Spleen (tissue), 11 donors: ENCODE data around the gene SH3RF1. TPM values are rescaled to one million over a fixed set of nuclear protein-coding genes. Genes with fewer than 3 reads are reported as not detected.

ENCODE experiments used
- DNase-seq: peaks from one replicate; pipeline ENCODE4 v3.0.0-alpha.2; 2020
- H3K27ac ChIP-seq, 8 donors: fragments of 200-600 bp; sonication (generic) in 7 of 8; 1 replicate in 4 of 8; 2 replicates in 4 of 8; pipeline versions ENCODE4 v1.5.0 to v1.8.0; 2016 to 2021; ENCODE audit warnings: inconsistent platforms in 4 of 8, mild to moderate bottlenecking in 4 of 8, moderate library complexity in 1 of 8
- H3K27me3 ChIP-seq, 7 donors: fragments of 200-600 bp; sonication (generic) in 6 of 7; replicated peaks in 1 of 7; 1 replicate in 4 of 7; 2 replicates in 3 of 7; pipeline versions ENCODE4 v1.5.0 to v1.8.0; 2016 to 2021; ENCODE audit warnings: inconsistent platforms in 3 of 7, mild to moderate bottlenecking in 1 of 7
- H3K36me3 ChIP-seq, 6 donors: fragments of 200-600 bp; sonication (generic) in 5 of 6; 1 replicate in 4 of 6; 2 replicates in 2 of 6; pipeline versions ENCODE4 v1.5.0 to v1.8.0; 2016 to 2021; ENCODE audit warnings: inconsistent platforms in 2 of 6
- H3K4me1 ChIP-seq, 6 donors: fragments of 200-600 bp; sonication (generic) in 5 of 6; 1 replicate in 3 of 6; 2 replicates in 3 of 6; pipeline versions ENCODE4 v1.5.0 to v1.8.0; 2016 to 2021; ENCODE audit warnings: inconsistent platforms in 3 of 6
- H3K4me3 ChIP-seq, 8 donors: fragments of 200-600 bp; sonication (generic) in 7 of 8; 1 replicate in 4 of 8; 2 replicates in 4 of 8; pipeline versions ENCODE4 v1.5.0 to v1.8.0; 2016 to 2021; ENCODE audit warnings: inconsistent platforms in 4 of 8, mild to moderate bottlenecking in 4 of 8, moderate library complexity in 2 of 8
- H3K9me3 ChIP-seq, 8 donors: fragments of 200-600 bp; sonication (generic) in 7 of 8; 1 replicate in 4 of 8; 2 replicates in 4 of 8; pipeline versions ENCODE4 v1.5.0 to v1.8.0; 2016 to 2021; ENCODE audit warnings: inconsistent platforms in 4 of 8
- CTCF ChIP-seq, 11 experiments: fragments of 200-600 bp in 7 of 11; fragments of 450-650 bp in 4 of 11; sonication (generic) in 4 of 11; IDR thresholded peaks in 8 of 11; conservative IDR thresholded peaks in 3 of 11; 1 replicate in 7 of 11; 2 replicates in 4 of 11; pipeline versions ENCODE4 v1.4.0 to v1.8.0; 2016 to 2021; ENCODE audit warnings: antibody characterized with exemption in 11 of 11, inconsistent platforms in 4 of 11, mild to moderate bottlenecking in 1 of 11
- POLR2A ChIP-seq, 3 donors: fragments of 450-650 bp; IDR thresholded peaks; one replicate each; pipeline ENCODE4 v1.5.1; 2017; ENCODE audit warnings: antibody characterized with exemption in 3 of 3, mild to moderate bottlenecking in 1 of 3
- POLR2AphosphoS5 ChIP-seq, 3 donors: sonication (generic); formaldehyde crosslinking; IDR thresholded peaks; one replicate each; pipeline ENCODE4 v1.5.1; 2017; ENCODE audit warnings: antibody characterized with exemption in 3 of 3
- whole genome bisulfite sequencing, 5 donors: extraction: QIAGEN DNeasy Blood & Tissue Kit in 3 of 5; methylation state at CpG; one replicate each; pipeline versions ENCODE4 v1.1.5 to v1.1.7; 2013 to 2018; 5-methylcytosine and 5-hydroxymethylcytosine counted together
- intact Hi-C: fragments of 100-400 bp; cut with DNase I; formaldehyde crosslinking; loops from one replicate; pipeline ENCODE4 v1.15.0; 2023; ENCODE audit warnings: low total_unique reads
- polyA plus RNA-seq, 3 donors: library from polyadenylated mRNA; stranded (reverse); fragments of 200-250 nt; gene quantifications; one replicate each; pipeline ENCODE4 v1.2.1, GENCODE V29; 2013
- total RNA-seq, 7 donors: library from RNA; depleted of rRNA in 3 of 7; stranded (reverse); fragments of >200 nt in 3 of 7; fragmentation: NEBNext Ultra II Directional in 4 of 7; extraction: Animal tissue kit (Norgen Biotek cat#: 25700) in 4 of 7; gene quantifications; one replicate each; pipeline versions ENCODE4 v1.1.0 to v1.2.1, GENCODE V29; 2016 to 2021
- donor health status: healthy with polysubstance abuse.
- donor health status: DM: no; HTN: no; CAD: no; lungs with moderate emphysema.
- donor health status: DM: no; HTN: no; CAD: no.
- donor health status: Bipolar disorder and iron deficiency.
- donor health status: healthy.
- donor health status: DM: no; HTN: no; CAD: no.
- donor health status: DM: yes; HTN: yes; CAD: no.

The SH3RF1 gene
- total and polyA plus RNA-seq, 10 donors = 1.1 to 18.6 (median 10.0) TPM

- Histone ChIP-seq H3K27ac (no peak overlapping the region), H3K36me3 (peaks cover 0 to 45% (median 3%) of the 10 kb centered on the region in 6 donors), H3K9me3 (no peaks in the 10 kb centered on the region), H3K4me1 (no peaks in the 10 kb centered on the region), H3K4me3 (no peak overlapping the region), H3K27me3 (no peaks in the 10 kb centered on the region)
- TF ChIP-seq CTCF (IDR thresholded peaks at IDR 0.05 in 8 of 11, conservative IDR thresholded peaks at IDR 0.05 in 3 of 11) (no peak), POLR2A (IDR thresholded peaks at IDR 0.05) (no peak), POLR2AphosphoS5 (IDR thresholded peaks at IDR 0.05) (no peak)
- 78 to 88% (median 82%) methylated on average over 3 of the region's 3 CpGs for WGBS, 5 donors
- intact Hi-C loops = no loop called here
- DNase-seq = no peak
Observed at GRCh38 chr4:169136796-169137557, 133.8 kb downstream of the SH3RF1 start.

- Histone ChIP-seq H3K27me3 (no peaks in the 10 kb centered on the region), H3K36me3 (peaks cover 0 to 52% (median 3%) of the 10 kb centered on the region in 6 donors), H3K4me3 (no peak overlapping the region), H3K27ac (no peak overlapping the region), H3K9me3 (no peaks in the 10 kb centered on the region), H3K4me1 (no peaks in the 10 kb centered on the region)
- TF ChIP-seq POLR2A (IDR thresholded peaks at IDR 0.05) (no peak), POLR2AphosphoS5 (IDR thresholded peaks at IDR 0.05) (no peak), CTCF (IDR thresholded peaks at IDR 0.05 in 8 of 11, conservative IDR thresholded peaks at IDR 0.05 in 3 of 11) (no peak)
- intact Hi-C loops = no loop called here
- WGBS, 5 donors = 88 to 95% (median 91%) methylated on average over 7 of the region's 7 CpGs
- DNase-seq = no peak
Observed at GRCh38 chr4:169136330-169136729, 134.4 kb downstream of the SH3RF1 start.

GRCh38 chr4:169135776-169136175 lies 135.0 kb downstream of the SH3RF1 start:
- Histone ChIP-seq H3K4me3 (no peak overlapping the region), H3K4me1 (no peaks in the 10 kb centered on the region), H3K27me3 (no peaks in the 10 kb centered on the region), H3K9me3 (no peaks in the 10 kb centered on the region), H3K36me3 (peaks cover 0 to 55% (median 3%) of the 10 kb centered on the region in 6 donors), H3K27ac (no peak overlapping the region)
- WGBS, 5 donors = 90 to 94% (median 93%) methylated on average over 2 of the region's 2 CpGs
- no peak for DNase-seq
- intact Hi-C loops = no loop called here
- TF ChIP-seq CTCF (IDR thresholded peaks at IDR 0.05 in 8 of 11, conservative IDR thresholded peaks at IDR 0.05 in 3 of 11) (no peak), POLR2A (IDR thresholded peaks at IDR 0.05) (no peak), POLR2AphosphoS5 (IDR thresholded peaks at IDR 0.05) (no peak)

GRCh38 chr4:169133932-169134331 lies 136.8 kb downstream of the SH3RF1 start:
- Histone ChIP-seq H3K4me3 (no peak overlapping the region), H3K36me3 (peaks cover 0 to 74% (median 6%) of the 10 kb centered on the region in 6 donors), H3K9me3 (no peaks in the 10 kb centered on the region), H3K27me3 (no peaks in the 10 kb centered on the region), H3K4me1 (no peaks in the 10 kb centered on the region), H3K27ac (no peak overlapping the region)
- TF ChIP-seq POLR2AphosphoS5 (IDR thresholded peaks at IDR 0.05) (no peak), POLR2A (IDR thresholded peaks at IDR 0.05) (no peak), CTCF (IDR thresholded peaks at IDR 0.05 in 8 of 11, conservative IDR thresholded peaks at IDR 0.05 in 3 of 11) (no peak)
- 86 to 90% (median 90%) methylated on average over 3 of the region's 3 CpGs for WGBS, 5 donors
- no peak for DNase-seq
- intact Hi-C loops = no loop called here
